ENCODE data around the gene TCF25.

Gene TCF25

GRCh38 chr16:89862732-89863131, 10.7 kb upstream of the TCF25 start:
- TF ChIP-seq CTCF (IDR thresholded peaks at IDR 0.05; ENCODE audit: low read depth, low read length), result no peak
- H3K4me3 ChIP-seq (ENCODE audit: low read depth, low read length), result no peak overlapping the region

GRCh38 chr16:89863741-89864526, 9.5 kb upstream of the TCF25 start:
- no peak for TF ChIP-seq CTCF (IDR thresholded peaks at IDR 0.05; ENCODE audit: low read depth, low read length)
- H3K4me3 ChIP-seq (ENCODE audit: low read depth, low read length), result no peak overlapping the region

- H3K4me3 ChIP-seq (ENCODE audit: low read depth, low read length), result no peak overlapping the region
- no peak for TF ChIP-seq CTCF (IDR thresholded peaks at IDR 0.05; ENCODE audit: low read depth, low read length)
These were observed 8.9 kb upstream of the TCF25 start for GRCh38 chr16:89864527-89864820.

- H3K4me3 ChIP-seq (ENCODE audit: low read depth, low read length), result no peak overlapping the region
- TF ChIP-seq CTCF (IDR thresholded peaks at IDR 0.05; ENCODE audit: low read depth, low read length), result no peak
These were observed 5.5 kb upstream of the TCF25 start for GRCh38 chr16:89867918-89868317.

GRCh38 chr16:89869911-89870310, 3.5 kb upstream of the TCF25 start:
- TF ChIP-seq CTCF (IDR thresholded peaks at IDR 0.05; ENCODE audit: low read depth, low read length), result no peak
- H3K4me3 ChIP-seq (ENCODE audit: low read depth, low read length), result no peak overlapping the region

GRCh38 chr16:89870440-89870839, 3.0 kb upstream of the TCF25 start:
- TF ChIP-seq CTCF (IDR thresholded peaks at IDR 0.05; ENCODE audit: low read depth, low read length), result no peak

GRCh38 chr16:89871895-89872294, 1.5 kb upstream of the TCF25 start:
- no peak for TF ChIP-seq CTCF (IDR thresholded peaks at IDR 0.05; ENCODE audit: low read depth, low read length)
- H3K4me3 ChIP-seq (ENCODE audit: low read depth, low read length), result no peak overlapping the region

More at GRCh38 chr16:89870440-89870839, 3.0 kb upstream of the TCF25 start:
- H3K4me3 ChIP-seq (ENCODE audit: low read depth, low read length), result no peak overlapping the region
